HPDE6-E6E7 (cell line): ENCODE data around the gene SMYD1.

Source experiments
- DNase-seq: peaks from one replicate; pipeline ENCODE4 v3.0.0; 2011; ENCODE audit warnings: missing footprints; ENCODE audit errors: extremely low spot score

The SMYD1 gene

DNA sequence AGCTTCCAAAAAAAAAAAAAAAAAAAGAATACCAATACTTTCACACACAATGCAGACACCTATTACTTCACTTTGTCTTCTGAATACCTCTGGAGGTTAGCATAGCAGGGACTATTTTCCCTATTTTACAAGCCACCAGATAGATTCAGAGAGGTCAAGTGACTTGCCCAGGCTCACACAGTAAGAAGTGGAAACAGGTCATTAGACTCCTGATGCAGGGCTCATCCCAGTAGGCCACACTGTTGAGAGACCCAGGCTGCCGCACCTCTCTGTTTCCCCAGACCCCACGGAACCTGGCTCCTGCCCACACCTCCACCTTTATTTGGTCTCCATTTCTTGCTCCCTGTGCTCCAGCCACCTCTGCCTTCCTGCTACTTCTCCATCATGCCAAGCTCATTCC lies 19.4 kb downstream of the SMYD1 start:
- DNase-seq, result no peak

DNA sequence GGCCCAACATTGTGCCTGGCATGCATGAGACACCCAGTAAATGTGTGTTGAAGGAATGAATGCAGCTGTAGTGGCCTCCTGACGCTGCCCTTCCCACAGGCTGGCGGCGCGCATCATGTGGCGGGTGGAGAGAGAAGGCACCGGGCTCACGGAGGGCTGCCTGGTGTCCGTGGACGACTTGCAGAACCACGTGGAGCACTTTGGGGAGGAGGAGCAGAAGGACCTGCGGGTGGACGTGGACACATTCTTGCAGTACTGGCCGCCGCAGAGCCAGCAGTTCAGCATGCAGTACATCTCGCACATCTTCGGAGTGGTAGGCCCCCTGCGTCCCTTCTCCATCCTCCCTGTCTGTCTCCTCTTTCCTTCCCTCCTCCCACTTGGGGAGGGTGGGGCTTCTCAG lies 20.1 kb downstream of the SMYD1 start:
- DNase-seq, result no peak

DNA sequence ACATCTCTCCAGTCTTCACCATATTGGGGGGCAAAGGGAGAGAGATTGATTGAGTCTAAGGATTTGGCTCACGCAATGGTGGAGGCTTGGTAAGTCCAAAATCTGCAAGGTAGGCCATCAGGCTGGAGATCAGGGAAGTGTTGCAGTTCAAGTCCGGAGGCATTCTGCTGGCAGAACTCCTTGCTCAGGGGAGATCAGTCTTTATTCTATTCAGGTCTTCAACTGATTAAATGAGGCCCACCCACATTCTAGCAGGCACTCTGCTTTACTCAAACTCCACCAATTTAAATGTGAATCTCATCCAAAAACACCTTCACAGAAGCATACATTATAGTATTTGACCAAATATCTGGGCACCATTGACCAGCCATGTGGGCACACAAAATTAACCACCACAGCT lies 21.4 kb downstream of the SMYD1 start:
- no peak for DNase-seq

DNA sequence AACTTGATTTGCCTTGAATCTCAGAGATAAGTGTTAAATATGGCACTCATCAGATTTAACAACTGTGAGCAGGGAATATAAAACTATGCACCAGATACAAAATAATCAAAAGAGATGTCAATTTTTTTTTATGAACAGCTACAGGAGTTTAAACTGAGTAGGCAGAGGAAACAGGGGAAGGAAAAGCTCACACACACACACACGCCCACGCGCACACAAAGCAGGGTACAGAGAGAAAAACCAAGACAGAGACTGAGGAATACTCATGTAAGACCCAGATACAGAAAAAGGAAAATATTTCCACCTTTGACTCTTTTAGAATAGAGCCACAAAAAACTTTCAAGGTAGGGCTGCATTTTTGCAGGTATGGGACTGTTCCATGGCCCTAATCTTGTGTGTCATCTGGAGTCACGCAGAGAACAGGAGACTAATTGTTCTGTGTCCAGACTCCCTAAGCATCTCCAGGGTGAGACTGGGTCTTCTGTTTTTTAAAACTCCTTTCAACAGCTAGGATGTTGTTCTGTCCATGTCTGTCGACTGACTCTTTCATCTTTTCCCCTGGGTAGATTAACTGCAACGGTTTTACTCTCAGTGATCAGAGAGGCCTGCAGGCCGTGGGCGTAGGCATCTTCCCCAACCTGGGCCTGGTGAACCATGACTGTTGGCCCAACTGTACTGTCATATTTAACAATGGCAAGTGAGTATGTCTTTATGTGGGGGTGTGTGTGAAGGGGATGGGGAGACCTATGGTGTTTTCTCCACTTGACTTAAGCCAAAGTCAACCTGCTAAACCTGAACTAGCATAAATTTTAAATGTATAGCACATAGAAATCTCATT lies 23.0 kb downstream of the SMYD1 start:
- DNase-seq, result no peak

DNA sequence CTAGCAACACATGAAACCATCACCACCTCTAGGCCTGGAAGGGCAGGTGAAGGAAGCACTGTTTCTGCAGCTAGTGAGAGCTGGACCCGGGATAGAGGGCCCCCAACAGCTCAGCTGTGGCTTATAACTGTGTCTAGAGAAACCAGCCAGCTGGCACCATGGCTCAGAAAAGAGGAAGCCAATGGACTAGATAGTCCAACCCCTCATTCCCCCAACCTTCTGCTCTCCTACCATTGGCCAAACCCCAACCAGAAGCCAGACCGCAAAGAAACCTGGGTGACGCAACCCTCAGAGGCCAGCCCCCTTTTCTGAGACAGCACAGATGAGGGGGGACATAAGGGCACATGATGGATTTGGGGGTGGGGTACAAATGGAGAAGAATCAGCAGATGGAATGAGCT lies 24.3 kb downstream of the SMYD1 start:
- no peak for DNase-seq

DNA sequence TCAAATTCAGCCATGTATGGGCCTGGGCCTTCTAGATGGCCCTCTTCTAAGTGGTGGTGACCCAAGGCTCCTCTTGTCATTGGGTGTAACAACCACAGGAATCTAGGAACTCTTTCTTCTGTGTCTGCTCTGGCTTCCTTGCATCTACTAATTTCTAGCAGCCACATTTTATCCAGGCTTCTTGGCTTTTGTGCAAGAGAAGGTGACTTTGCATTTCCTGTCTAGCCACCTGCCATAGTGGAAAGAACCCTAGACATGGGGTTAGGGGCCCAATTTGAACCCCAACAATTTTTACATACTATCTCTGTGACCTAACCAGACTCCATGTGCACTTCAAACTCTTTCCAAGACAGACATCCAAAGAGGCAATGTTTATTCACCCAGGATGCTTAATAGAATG lies 25.1 kb downstream of the SMYD1 start:
- no peak for DNase-seq

DNA sequence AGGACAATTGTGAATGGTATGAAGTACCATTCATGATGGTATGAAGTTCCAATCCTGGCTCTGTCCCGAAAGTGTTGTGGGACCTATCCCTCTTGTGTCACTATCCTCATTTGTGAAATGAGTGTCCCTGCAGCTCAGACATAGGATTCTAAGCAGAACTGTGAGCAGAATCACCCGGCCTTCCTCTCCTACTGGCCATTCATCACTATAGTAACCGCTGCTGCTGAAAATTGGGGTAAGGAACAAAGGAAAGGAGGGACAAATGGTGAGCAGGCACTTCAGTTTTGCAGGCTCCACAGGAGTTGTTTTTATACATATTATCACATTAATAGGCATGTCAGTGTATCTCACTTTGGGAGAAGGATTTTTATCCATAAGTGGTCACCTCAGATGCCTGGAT lies 27.4 kb downstream of the SMYD1 start:
- DNase-seq, result no peak

DNA sequence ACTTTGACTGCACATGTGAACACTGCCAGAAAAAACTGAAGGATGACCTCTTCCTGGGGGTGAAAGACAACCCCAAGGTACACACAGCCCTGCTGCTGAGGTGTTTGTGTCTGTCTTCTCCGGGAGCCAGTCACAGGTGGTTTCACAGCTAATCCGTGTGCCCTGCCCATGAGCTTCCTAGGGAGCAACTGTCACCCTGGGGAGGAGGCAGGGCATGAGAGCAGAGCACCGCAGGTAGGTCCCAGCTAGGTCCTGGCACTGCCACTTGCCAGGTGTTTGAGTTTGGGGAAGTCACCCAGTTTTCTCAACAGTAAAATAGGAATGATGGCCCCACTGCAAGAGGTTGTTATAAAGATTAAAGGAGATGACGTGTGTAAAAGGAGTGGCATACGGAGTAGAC lies 29.1 kb downstream of the SMYD1 start:
- no peak for DNase-seq

DNA sequence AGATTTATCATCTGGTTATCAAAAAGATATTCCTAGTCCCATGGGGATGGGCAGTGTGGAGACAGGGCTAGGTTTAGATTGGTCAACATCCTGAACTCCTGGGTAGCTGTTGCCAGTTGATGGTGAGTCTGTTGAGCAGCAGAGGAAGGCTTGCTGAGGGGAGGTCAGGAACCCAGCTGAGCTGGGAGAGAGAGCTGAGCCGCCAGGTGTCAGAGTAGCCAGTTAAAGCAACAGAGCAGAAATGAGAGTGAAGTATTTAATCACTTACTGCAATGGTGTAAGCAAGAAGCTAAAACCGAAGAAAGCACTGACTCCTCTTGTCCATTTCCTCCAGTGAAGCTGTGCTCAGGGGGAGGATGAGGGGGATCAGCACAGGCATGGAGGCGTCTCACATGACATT lies 29.6 kb downstream of the SMYD1 start:
- DNase-seq, result no peak

DNA sequence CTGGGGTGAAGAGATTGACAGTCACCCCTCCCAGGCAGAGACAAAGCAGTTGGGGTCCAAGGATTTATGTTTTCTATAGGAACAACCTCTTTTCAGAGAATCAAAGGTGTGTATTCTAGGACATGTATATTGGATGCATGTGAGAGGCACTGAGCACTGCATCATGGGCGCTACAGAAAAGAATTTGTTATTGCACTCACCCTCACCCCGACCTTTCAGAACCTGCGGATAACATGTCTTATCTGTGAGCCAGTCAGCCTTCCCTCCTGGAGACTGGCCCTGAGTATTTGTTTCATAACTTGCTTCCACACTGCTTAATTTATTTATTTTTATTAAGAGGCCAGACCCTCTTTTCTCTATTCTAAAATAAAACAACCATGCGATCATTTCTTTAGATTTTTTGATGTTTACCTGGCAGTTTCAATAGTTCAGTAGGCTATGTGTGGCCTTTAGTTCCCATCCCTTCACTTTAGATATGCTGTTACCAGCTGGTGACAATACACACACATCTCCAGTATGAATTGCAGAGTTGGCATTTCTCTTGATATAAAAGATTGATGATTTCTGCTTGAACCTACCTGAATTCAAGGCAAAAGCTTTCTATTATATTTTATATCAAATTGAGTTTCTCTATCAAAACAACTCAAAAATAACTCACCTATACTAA lies 30.4 kb downstream of the SMYD1 start:
- no peak for DNase-seq

DNA sequence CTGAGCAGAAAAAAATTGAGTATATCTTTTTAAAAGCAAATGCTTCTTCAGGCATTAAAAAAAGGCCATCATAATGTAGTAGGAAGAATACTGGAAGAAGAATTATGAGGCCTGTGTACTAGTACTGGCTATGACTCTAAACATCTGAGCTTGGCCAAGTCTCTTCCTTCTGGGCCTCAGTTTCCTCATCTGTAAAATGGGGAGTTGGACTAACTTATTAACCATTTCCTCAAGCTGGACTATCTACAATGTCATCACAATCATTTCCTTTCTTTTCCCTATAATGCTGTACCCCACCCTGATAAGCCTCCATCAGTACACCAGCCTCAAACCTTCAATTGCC lies 30.9 kb downstream of the SMYD1 start:
- DNase-seq, result no peak

DNA sequence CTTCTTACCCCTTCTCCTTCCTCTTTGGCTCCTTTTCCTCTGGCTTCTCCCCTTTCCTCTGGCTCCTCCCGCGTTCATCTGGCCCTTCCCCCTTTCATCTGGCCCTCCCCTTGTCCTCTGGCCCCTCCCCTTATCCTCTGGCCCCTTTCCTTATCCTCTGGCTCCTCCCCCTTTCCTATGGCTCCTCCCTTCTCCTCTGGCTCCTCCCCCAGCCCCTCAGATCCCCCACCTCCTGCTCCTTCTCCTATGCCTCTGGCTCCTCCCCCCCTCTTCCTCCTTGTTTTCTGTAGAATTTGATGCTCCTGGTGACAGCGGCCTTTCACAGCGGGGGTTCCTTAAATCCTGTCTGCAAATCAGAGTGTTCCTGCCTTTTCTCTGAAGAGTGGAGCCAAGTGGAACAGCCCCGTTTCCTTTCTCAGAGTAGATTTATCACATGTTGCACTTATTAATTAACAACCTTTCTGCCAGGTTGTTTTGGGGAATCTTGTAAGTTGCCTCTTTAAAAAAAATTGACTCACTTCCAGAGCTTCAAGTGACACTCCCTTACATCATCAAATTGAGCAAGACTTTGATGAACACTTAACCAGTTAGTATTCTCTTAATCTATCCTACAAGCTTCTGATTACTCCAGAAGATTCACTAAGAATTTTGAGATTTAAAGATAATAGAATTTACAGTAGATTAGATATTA lies 32.3 kb downstream of the SMYD1 start:
- DNase-seq, result no peak

DNA sequence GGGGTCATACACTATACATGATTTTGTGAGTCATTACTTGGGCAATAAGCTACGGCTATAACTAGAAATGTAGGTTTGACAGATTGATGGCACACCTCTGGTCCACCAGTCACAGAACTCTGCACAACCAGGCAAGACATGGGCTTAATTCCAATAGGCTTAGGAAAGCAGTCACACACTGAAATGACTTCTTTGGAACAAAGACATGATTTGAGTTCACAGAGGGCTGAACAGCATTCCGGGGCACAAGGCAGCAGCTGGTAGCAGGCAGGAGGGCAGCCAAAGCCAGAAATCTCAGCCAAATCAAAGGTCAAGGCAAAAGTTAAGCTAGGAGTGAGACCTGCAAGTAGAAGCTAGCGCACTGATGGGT lies 32.8 kb downstream of the SMYD1 start:
- no peak for DNase-seq

DNA sequence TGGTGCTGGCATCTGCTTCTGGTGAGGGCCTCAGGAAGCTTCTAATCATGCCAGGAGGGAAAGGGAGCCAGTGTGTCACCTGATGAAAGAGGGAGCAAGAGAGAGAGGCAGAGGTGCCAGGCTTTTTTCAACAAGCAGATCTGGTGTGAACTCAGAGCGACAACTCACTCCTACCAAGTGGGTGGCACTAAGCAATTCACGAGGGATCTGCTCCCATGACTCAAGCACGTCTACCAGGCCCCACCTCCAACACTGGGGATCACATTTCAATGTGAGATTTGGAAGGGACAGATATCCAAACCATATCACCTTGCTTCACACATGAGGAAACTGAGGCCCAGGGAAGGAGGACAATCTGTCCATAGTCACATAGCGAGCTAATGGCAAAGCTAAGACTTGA lies 41.2 kb downstream of the SMYD1 start:
- no peak for DNase-seq

DNA sequence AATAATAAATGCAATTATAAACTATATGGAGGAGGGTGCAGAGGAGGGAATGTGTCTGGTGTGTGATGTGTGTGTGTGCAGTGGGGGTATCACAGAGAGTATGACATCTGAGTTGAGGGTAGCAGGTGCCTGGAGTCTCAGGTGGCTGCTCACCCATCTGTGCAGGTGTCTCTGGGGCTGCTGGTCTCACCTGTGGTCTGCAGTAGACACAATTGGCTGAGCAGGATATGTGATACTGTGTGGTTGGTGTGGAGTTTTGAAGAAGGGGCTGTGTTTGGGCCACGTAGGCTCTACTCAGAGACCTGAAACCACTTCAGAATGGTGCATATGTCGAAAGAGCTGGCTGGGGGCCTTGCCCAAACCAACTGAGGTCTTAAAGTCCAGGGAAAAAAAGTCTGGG lies 43.2 kb downstream of the SMYD1 start:
- DNase-seq, result no peak

DNA sequence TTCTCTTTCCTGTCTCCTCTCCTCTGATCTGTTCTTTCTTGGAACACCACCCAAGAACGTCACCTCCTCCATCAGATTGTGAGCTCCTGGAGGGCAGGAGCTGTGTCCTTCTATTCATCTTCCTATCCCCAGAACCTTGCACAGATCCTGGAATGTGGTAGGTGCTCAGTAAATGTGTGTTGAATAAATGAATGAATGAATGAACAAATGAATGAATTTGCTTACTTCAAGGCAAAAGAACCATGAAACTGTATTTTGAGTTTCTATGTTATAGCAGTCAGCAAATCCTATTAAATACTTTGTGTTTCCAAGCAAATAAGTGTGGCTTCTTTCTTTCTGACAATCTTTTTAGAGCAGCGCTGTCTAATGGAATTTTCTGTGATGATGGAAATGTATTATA lies 45.4 kb downstream of the SMYD1 start:
- no peak for DNase-seq

DNA sequence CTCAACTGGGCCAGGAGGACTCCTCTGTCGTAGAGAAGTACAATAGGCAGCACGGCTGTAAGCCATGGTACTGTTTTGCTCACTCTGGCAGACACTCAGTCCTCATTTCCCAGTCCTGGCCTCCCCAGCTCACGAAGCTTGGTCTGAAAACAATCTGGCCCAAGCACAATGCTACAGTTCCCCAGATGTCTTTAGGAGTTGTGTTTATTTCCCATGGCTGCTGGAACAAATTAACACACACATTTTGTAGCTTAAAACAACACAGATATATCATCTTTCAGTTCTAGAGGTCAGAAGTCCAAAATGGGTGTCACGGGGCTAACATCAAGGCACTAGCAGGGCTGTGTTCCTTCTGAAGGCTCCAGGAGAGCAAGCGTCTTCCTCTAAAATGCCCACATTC lies 47.3 kb downstream of the SMYD1 start:
- DNase-seq, result no peak

DNA sequence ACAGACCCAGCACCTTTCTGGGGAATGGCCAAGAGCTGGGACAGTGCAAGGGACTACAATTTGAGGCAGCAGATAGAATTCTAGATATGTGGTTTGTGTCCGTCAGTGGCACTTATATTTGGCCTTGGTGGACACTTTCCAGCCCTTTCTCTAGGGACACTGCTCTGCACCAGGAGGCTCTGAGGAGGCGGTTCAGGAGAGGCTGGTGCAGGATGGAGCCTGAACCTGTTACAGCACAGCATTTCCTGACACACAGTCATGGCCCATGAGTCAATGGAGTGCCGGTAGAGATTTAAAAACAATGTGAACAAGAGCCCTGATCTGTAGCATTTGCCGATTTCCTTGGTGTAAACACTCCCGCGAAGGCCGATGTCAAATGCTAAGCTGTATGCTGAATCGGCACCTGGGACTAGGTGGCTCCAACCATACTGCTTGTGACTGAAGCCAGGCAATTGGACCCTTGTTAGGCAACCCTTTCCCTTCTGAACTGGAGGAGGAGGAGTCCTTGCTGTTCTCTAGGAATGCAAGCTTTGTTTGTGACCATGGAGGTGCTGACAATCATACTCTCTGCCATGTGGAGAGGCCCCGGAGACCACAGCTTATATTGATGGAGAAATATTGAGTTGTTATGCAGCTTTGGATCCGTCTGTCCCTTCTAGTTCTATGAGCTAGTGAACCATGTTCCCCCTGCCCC lies 48.3 kb downstream of the SMYD1 start:
- no peak for DNase-seq

DNA sequence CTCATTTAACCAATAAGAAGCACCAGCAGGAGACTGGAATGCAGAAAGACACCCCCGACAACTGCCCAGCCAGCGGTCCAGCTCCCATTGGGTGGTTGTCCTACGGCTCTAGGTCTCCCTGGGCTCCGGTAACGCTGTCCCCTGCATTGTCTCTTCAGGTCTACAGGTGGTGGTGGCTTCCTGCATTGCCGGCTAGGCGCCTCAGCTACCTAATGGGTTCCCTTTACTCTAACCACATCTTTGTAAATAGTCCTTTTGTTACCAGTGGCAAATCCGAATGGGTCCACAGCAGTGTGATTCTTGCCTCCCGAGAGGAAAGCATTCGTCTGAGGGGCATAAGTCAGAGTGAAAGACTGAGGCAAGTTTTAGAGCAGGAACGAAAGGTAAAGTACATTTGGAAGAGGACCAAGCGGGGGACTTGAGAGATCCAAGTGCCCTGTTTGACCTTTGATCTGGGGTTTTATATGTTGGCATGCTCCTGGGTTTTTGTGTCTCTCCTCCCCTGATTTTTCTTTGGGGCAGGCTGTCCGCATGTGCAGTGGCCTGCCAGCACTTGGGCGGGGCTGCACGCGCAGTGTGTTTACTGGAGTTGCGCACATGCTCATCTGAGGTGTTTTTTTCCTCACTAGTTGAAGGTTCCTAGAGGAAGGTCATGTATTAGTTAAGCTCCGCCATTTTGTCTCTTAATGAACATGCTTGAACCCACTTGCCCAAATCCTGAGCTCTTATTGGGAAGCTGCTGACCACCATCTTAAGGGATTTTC lies 49.2 kb downstream of the SMYD1 start:
- DNase-seq, result no peak

DNA sequence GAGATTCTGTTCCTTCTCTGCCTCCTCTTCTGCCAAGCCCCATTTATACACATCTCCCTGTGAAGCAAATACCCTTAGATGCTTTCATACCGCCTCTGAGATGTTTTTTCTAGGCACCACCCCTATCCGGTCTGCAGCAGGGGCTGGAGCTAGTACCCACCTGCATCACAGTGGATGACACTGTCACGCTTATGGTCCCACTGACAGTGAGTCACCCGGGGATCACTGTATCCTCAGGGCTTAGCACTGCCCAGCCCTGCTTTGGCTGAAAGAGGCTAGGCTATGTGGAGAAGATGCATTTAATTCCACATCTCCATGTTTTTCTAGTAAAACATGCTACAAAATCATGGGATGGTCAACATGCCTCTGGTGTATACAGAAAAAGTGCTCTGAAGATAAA lies 50.3 kb downstream of the SMYD1 start:
- no peak for DNase-seq

DNA sequence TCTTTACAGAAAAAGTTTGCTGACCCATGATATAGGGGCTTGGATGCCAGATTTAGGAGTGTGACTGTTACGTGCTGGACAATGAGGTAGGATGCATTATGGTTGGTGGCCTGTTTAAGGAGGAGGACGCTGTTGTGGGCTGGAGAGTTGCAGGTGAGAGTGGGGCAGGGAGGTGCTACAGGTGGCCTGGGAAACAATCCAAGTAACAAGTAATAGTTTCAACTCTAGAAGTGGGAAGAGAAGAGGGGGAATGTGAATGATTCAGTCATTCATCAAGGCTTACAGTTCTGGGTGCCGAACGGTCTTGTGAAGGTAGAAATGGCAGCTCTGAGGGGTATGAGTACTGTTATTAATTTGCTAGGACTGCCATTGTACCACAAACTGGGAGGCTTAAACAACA lies 54.1 kb downstream of the SMYD1 start:
- no peak for DNase-seq
